Measurements from ENCODE around the gene DPP10.

Gene DPP10

GRCh38 chr2:115825912-115826311 is 1383.5 kb downstream of the DPP10 start:
- DNase-seq = no peak

DNA sequence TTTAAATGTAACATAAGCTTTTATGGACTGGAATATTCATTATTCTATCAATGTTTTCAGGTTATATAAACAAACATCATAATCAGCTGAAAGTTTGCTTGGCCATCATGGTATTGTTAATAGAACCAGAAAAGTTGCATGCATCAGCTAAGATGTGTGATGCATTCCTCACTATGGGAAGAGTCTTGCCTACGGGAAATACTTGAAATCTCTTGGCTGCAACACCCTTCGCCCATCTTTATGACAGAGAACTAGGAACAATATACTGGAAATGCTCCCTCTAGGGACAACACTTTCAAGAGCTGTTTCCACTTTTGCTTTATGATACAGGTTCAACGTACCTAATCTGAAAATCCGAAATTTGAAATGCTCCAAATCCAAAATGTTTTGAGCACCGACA is 1390.8 kb downstream of the DPP10 start:
- DNase-seq = no peak

DNA sequence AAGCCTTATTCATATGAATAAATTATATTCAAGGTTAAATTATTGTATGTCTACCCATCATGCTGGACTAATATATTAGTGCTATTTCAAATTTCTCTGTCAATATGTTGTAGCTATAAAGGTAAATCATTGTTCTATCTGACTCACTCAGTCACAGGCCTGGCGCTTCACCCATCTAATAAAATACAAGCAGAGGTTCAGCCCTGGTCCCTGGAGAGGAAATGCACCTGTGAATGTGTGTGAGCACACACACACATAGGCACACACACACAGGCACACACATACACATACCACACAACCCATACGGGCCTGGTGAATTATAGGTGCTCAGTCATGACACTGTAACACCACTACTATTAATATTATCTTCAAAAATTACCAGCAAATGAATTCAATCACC is 1396.1 kb downstream of the DPP10 start:
- no peak for DNase-seq

DNA sequence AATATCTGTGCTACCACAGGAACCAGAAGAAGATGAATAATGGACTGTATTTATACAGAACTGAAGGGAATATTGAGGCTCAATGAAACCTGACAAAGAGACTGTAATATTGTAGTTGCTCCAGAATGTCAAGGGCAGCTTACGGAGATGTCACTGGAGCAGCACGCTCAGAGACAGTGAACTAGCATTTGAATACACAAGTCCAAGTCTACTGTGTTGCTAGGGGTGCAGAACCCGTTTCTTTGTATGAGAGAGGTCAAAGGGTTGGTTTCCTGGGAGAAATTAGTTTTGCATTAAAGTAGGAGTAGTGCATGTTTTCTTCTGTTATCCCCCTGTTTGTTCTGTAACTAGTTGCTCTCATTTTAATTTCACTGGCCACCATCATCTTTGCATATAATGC is 1399.9 kb downstream of the DPP10 start:
- DNase-seq = no peak

- no peak for DNase-seq
These were observed 1405.8 kb downstream of the DPP10 start for GRCh38 chr2:115848192-115848591.

DNA sequence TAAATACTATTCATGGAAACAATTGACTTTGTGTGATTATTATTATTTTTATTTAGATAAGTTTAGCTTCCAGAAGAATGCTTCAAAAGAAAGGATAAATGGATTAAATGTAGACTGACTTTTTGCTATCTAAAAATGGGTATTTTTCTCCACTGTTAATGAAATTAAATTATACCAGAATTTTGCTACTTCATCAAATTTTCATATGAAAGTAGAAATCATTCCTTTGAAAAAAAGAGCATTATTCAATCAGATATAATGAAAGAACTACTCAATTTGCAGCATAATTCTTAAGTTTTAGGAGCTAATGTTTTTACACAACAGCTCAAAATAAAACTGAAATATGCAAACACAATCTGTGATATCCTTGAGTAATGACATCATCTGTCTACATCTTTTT is 1424.6 kb downstream of the DPP10 start:
- no peak for DNase-seq

- no peak for DNase-seq
These were observed 1432.0 kb downstream of the DPP10 start for GRCh38 chr2:115874427-115874826.

DNA sequence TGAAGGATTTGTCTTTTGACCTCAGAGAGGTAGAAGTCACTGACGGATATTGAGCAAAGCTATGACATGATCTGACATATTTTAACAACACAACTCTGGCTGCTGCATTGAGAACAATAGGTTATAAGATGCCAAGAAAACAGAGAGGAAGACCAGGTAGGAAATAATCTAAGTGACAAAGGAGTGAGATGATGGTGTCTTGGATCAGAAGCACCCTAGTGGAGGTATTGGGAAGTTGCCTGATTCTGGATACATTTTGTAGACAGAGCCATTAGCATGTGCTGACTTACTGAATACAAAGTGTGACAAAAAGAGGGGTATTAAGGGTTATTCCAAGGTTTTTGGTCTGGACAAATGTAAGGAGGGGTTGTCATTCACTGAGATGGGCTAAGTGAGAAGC is 1438.1 kb downstream of the DPP10 start:
- DNase-seq = no peak

DNA sequence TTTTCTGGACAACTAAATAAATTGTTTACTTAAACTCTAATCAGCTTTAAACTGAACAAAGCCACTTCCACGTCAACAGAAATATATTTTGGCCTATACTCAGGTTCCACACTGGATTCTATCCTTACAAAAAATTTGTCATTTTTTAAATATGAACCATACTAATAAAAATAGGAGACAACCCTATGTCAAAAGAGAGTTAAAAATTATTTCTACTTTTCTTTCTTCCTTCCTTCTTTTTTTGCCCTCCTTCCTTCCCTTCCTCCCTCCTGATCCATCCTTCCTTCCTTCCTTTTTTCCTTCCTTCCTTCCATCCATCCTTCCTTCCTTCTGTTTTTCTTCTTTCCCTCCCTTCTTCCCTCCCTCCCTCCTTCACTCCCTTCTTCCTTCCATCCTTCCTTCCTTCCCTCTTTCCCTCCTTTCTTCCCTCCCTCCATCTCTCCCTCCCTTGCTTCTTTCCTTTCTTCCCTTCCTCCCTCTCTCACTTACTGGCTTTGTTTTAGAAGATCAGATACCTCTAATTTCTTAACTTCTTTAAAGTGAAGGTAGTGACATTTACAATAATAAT is 1444.9 kb downstream of the DPP10 start:
- DNase-seq = no peak

All from NK-92 treated with Interleukin-12 subunit alpha and Interleukin-12 subunit beta, amount 100 ng/mL, for 24 hours (cell line).